Measurements from ENCODE around the gene PPARGC1A. TPM values are rescaled to one million over a fixed set of nuclear protein-coding genes. Genes with fewer than 3 reads are reported as not detected.

PPARGC1A gene
- total and polyA plus RNA-seq, 4 experiments from 2014 or later, result not detected

DNA sequence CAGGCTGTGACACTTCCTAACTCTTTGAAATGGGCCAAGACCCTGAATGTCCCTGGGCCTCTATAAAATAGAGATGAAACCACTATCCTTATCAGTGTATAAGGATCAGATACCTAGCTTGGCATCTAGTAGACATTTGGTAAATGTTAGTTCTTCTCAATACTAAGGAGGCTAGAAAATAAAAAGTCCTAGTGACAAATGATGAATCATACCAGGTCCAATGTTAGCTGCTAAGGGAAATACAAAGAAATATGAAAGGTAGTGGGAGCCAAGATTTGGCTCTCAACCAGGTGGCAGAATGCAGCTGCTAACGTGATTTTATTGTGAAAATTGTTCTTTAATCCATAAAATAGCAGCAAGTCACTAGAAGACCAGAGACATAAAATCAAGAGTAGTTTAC lies 19.8 kb upstream of the PPARGC1A start:
- intact Hi-C loops (cut with micrococcal nuclease), result no loop called here
- no peaks in the 10 kb centered on the region for H3K27me3 ChIP-seq (ENCODE audit: insufficient read depth, low read length)
- H3K9me3 Mint-ChIP-seq, result peaks cover 0 to 3% (median 0%) of the 10 kb centered on the region in 8 donors
- no peaks in the 10 kb centered on the region for H3K36me3 ChIP-seq (ENCODE audit: insufficient read depth, low read length)
- DNase-seq, result no peak
- H3K4me3 Mint-ChIP-seq, result no peak overlapping the region
- POLR2A ChIA-PET (ENCODE audit: partially characterized antibody), result no interaction called here
- CTCF ChIA-PET (ENCODE audit: partially characterized antibody), result no interaction called here
- no peaks in the 10 kb centered on the region for H3K9me3 ChIP-seq (ENCODE audit: control insufficient read depth in 1 of 2, low read length in 2 of 2)
- H3K4me3 ChIP-seq (ENCODE audit: low read length in 2 of 2), result no peak overlapping the region
- H3K36me3 Mint-ChIP-seq, result no peaks in the 10 kb centered on the region
- H3K27ac Mint-ChIP-seq, result no peak overlapping the region
- no peaks in the 10 kb centered on the region for H3K4me1 ChIP-seq (ENCODE audit: insufficient read depth, low read length)
- no peaks in the 10 kb centered on the region for H3K27me3 Mint-ChIP-seq
- no peaks in the 10 kb centered on the region for H3K4me1 Mint-ChIP-seq
- no peak overlapping the region for H3K27ac ChIP-seq (ENCODE audit: low read depth, low read length)

DNA sequence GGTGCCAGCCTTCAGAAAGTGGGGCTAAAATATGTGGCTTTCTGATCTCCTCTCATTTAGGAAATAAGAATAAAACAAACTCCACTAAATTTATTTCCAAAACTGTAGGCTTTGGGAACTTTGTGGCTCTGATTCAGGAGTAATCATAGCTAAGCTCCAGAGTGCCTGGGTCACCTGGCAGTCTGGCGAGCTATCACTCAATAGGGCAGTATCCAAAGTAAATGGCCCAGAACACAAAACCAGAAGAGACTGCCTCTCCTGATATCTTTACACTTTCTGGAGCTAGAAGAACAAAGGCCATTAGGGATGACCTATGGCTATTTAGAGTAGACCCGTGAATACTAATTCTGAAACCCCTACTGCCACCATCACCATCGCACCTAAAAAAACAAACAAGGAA lies 17.0 kb upstream of the PPARGC1A start:
- no peak for DNase-seq
- ChIA-PET POLR2A (ENCODE audit: partially characterized antibody) (no interaction called here), CTCF (ENCODE audit: partially characterized antibody) (no interaction called here)
- H3K9me3 Mint-ChIP-seq, result peaks cover 0 to 3% (median 0%) of the 10 kb centered on the region in 8 donors
- no peak overlapping the region for H3K27ac ChIP-seq (ENCODE audit: low read depth, low read length)
- H3K4me1 ChIP-seq (ENCODE audit: insufficient read depth, low read length), result no peaks in the 10 kb centered on the region
- no peak overlapping the region for H3K27ac Mint-ChIP-seq
- intact Hi-C loops (cut with micrococcal nuclease), result no loop called here
- H3K4me3 ChIP-seq (ENCODE audit: low read length in 2 of 2), result no peak overlapping the region
- H3K36me3 ChIP-seq (ENCODE audit: insufficient read depth, low read length), result no peaks in the 10 kb centered on the region
- H3K9me3 ChIP-seq (ENCODE audit: control insufficient read depth in 1 of 2, low read length in 2 of 2), result no peaks in the 10 kb centered on the region
- no peak overlapping the region for H3K4me3 Mint-ChIP-seq
- H3K27me3 ChIP-seq (ENCODE audit: insufficient read depth, low read length), result no peaks in the 10 kb centered on the region
- H3K27me3 Mint-ChIP-seq, result no peaks in the 10 kb centered on the region
- H3K4me1 Mint-ChIP-seq, result no peaks in the 10 kb centered on the region
- H3K36me3 Mint-ChIP-seq, result no peaks in the 10 kb centered on the region

GRCh38 chr4:23904639-23905071 lies 14.8 kb upstream of the PPARGC1A start:
- no peak overlapping the region for H3K4me3 Mint-ChIP-seq
- intact Hi-C loops (cut with micrococcal nuclease), result no loop called here
- H3K27ac Mint-ChIP-seq, result no peak overlapping the region
- Histone ChIP-seq H3K36me3 (ENCODE audit: insufficient read depth, low read length) (no peaks in the 10 kb centered on the region), H3K4me1 (ENCODE audit: insufficient read depth, low read length) (no peaks in the 10 kb centered on the region), H3K4me3 (ENCODE audit: low read length in 2 of 2) (no peak overlapping the region), H3K27ac (ENCODE audit: low read depth, low read length) (no peak overlapping the region), H3K27me3 (ENCODE audit: insufficient read depth, low read length) (no peaks in the 10 kb centered on the region), H3K9me3 (ENCODE audit: control insufficient read depth in 1 of 2, low read length in 2 of 2) (no peaks in the 10 kb centered on the region)
- no peaks in the 10 kb centered on the region for H3K4me1 Mint-ChIP-seq
- no peak for DNase-seq
- no peaks in the 10 kb centered on the region for H3K27me3 Mint-ChIP-seq
- POLR2A ChIA-PET (ENCODE audit: partially characterized antibody), result no interaction called here
- CTCF ChIA-PET (ENCODE audit: partially characterized antibody), result no interaction called here
- no peaks in the 10 kb centered on the region for H3K36me3 Mint-ChIP-seq
- peaks cover 0 to 3% (median 0%) of the 10 kb centered on the region in 8 donors for H3K9me3 Mint-ChIP-seq

DNA sequence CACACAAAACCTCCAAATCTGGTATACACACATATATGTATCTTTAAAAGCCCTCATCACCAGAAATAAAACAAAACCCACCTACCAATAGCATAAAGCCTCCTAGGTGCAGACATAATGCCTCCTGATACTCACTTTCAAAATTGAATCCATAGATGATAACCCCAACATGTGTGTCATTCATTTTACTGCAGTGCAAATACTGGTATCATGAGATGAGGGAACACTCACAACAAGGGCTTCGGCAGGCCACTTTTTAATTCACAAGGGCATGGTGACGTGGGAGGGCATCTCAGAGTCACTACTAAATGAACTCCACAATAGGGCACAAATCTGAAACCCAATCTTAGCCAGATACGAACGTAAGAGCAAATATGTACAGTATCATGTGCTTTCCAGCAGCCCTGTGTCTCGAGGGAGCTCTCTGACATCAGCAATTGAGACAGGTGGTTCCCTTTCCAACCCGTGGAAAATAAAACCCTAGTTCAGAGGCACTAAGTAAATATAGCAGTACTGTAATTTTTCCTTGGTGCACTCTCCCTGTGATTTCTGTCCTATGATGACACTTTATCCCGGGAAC lies 14.1 kb upstream of the PPARGC1A start:
- Mint-ChIP-seq H3K4me3 (no peak overlapping the region), H3K27me3 (no peaks in the 10 kb centered on the region), H3K27ac (no peak overlapping the region), H3K4me1 (no peaks in the 10 kb centered on the region), H3K36me3 (no peaks in the 10 kb centered on the region), H3K9me3 (peaks cover 0 to 5% (median 0%) of the 10 kb centered on the region in 8 donors)
- Histone ChIP-seq H3K4me3 (ENCODE audit: low read length in 2 of 2) (no peak overlapping the region), H3K36me3 (ENCODE audit: insufficient read depth, low read length) (no peaks in the 10 kb centered on the region), H3K27me3 (ENCODE audit: insufficient read depth, low read length) (no peaks in the 10 kb centered on the region), H3K27ac (ENCODE audit: low read depth, low read length) (no peak overlapping the region), H3K9me3 (ENCODE audit: control insufficient read depth in 1 of 2, low read length in 2 of 2) (no peaks in the 10 kb centered on the region), H3K4me1 (ENCODE audit: insufficient read depth, low read length) (no peaks in the 10 kb centered on the region)
- intact Hi-C loops (cut with micrococcal nuclease), result no loop called here
- CTCF ChIA-PET (ENCODE audit: partially characterized antibody), result no interaction called here
- POLR2A ChIA-PET (ENCODE audit: partially characterized antibody), result no interaction called here
- DNase-seq, result no peak

GRCh38 chr4:23902222-23902804 lies 12.5 kb upstream of the PPARGC1A start:
- intact Hi-C loops (cut with micrococcal nuclease), result no loop called here
- H3K4me3 ChIP-seq (ENCODE audit: low read length in 2 of 2), result no peak overlapping the region
- H3K36me3 Mint-ChIP-seq, result no peaks in the 10 kb centered on the region
- ChIA-PET CTCF (ENCODE audit: partially characterized antibody) (no interaction called here), POLR2A (ENCODE audit: partially characterized antibody) (no interaction called here)
- H3K9me3 ChIP-seq (ENCODE audit: control insufficient read depth in 1 of 2, low read length in 2 of 2), result no peaks in the 10 kb centered on the region
- no peaks in the 10 kb centered on the region for H3K4me1 Mint-ChIP-seq
- DNase-seq, result no peak
- peaks cover 0 to 7% (median 0%) of the 10 kb centered on the region in 8 donors for H3K9me3 Mint-ChIP-seq
- no peak overlapping the region for H3K27ac Mint-ChIP-seq
- no peaks in the 10 kb centered on the region for H3K27me3 ChIP-seq (ENCODE audit: insufficient read depth, low read length)
- no peaks in the 10 kb centered on the region for H3K36me3 ChIP-seq (ENCODE audit: insufficient read depth, low read length)
- H3K27ac ChIP-seq (ENCODE audit: low read depth, low read length), result no peak overlapping the region
- no peak overlapping the region for H3K4me3 Mint-ChIP-seq
- no peaks in the 10 kb centered on the region for H3K27me3 Mint-ChIP-seq
- H3K4me1 ChIP-seq (ENCODE audit: insufficient read depth, low read length), result no peaks in the 10 kb centered on the region

DNA sequence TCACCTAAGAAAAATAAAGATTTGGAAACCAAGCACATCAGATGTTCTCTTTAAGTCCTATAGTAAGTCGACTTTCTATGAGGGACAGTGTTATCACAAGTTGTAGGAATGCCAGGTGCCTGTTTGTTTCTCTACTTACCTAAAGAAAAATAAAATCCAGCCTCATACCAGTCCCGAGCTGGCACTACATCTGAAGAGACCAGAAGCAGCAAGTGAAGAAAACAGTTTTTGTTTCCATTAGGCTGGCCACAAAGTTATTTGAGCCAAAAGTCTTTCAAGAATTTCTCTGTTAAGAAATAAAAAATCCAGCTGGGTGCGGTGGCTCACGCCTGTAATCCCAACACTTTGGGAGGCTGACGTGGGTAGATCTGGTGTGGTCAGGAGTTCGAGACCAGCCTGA lies 10.8 kb upstream of the PPARGC1A start:
- H3K36me3 ChIP-seq (ENCODE audit: insufficient read depth, low read length), result no peaks in the 10 kb centered on the region
- no peaks in the 10 kb centered on the region for H3K4me1 Mint-ChIP-seq
- H3K4me3 Mint-ChIP-seq, result no peak overlapping the region
- H3K9me3 Mint-ChIP-seq, result peaks cover 0 to 7% (median 0%) of the 10 kb centered on the region in 8 donors
- CTCF ChIA-PET (ENCODE audit: partially characterized antibody), result no interaction called here
- H3K4me1 ChIP-seq (ENCODE audit: insufficient read depth, low read length), result no peaks in the 10 kb centered on the region
- no peak overlapping the region for H3K4me3 ChIP-seq (ENCODE audit: low read length in 2 of 2)
- H3K27me3 ChIP-seq (ENCODE audit: insufficient read depth, low read length), result no peaks in the 10 kb centered on the region
- H3K27ac Mint-ChIP-seq, result no peak overlapping the region
- H3K27me3 Mint-ChIP-seq, result no peaks in the 10 kb centered on the region
- H3K27ac ChIP-seq (ENCODE audit: low read depth, low read length), result no peak overlapping the region
- no peaks in the 10 kb centered on the region for H3K36me3 Mint-ChIP-seq
- DNase-seq, result no peak
- no peaks in the 10 kb centered on the region for H3K9me3 ChIP-seq (ENCODE audit: control insufficient read depth in 1 of 2, low read length in 2 of 2)
- intact Hi-C loops (cut with micrococcal nuclease), result no loop called here
- POLR2A ChIA-PET (ENCODE audit: partially characterized antibody), result no interaction called here

DNA sequence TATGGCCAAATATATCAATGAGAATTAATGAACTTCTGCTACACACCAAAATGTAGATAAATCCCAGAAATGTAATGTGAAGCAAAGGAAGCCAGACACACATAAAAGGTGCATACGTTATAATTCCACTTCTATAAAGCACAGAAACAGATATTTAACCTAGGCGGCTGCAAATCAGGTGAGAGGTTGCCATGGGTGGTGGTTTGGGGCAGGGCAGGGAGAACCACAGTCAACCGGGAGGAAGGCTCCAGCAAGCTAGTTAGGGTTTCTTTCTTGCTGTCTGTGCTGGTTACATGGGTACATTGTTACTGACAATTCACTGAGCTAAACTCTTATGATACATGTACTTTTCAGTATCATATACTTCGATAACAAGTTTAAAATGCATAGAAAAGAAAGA lies 9.7 kb upstream of the PPARGC1A start:
- ChIA-PET POLR2A (ENCODE audit: partially characterized antibody) (no interaction called here), CTCF (ENCODE audit: partially characterized antibody) (no interaction called here)
- no peak overlapping the region for H3K27ac ChIP-seq (ENCODE audit: low read depth, low read length)
- no peaks in the 10 kb centered on the region for H3K9me3 ChIP-seq (ENCODE audit: control insufficient read depth in 1 of 2, low read length in 2 of 2)
- no peaks in the 10 kb centered on the region for H3K27me3 Mint-ChIP-seq
- no peak for DNase-seq
- H3K9me3 Mint-ChIP-seq, result peaks cover 0 to 7% (median 0%) of the 10 kb centered on the region in 8 donors
- H3K27me3 ChIP-seq (ENCODE audit: insufficient read depth, low read length), result no peaks in the 10 kb centered on the region
- no peaks in the 10 kb centered on the region for H3K36me3 Mint-ChIP-seq
- no peak overlapping the region for H3K27ac Mint-ChIP-seq
- no peak overlapping the region for H3K4me3 ChIP-seq (ENCODE audit: low read length in 2 of 2)
- intact Hi-C loops (cut with micrococcal nuclease), result no loop called here
- no peak overlapping the region for H3K4me3 Mint-ChIP-seq
- no peaks in the 10 kb centered on the region for H3K4me1 ChIP-seq (ENCODE audit: insufficient read depth, low read length)
- H3K4me1 Mint-ChIP-seq, result no peaks in the 10 kb centered on the region
- no peaks in the 10 kb centered on the region for H3K36me3 ChIP-seq (ENCODE audit: insufficient read depth, low read length)
